ENCODE data around the gene PLPPR3.

Gene PLPPR3

GRCh38 chr19:796692-797527 is 24.8 kb downstream of the PLPPR3 start, which contains the start of gene PTBP1 (continued):
- TF ChIP-seq ZBTB11 (tag by site-specific recombination; conservative IDR thresholded peaks at IDR 0.05; ENCODE audit: low read depth) (peak; percentile 36), ZNF391 (tag by site-specific recombination; IDR thresholded peaks at IDR 0.05; ENCODE audit: borderline replicate concordance, low read depth) (peak; percentile 37; the same call in 1 of the 2 replicates), ZNF785 (tag by site-specific recombination; IDR thresholded peaks at IDR 0.05) (0 out of 2 replicates have a peak, but pooled peaks have one; percentile 59), KLF7 (tag by site-specific recombination; IDR thresholded peaks at IDR 0.05; ENCODE audit: borderline replicate concordance) (peak; percentile 87), OSR2 (tag by site-specific recombination; IDR thresholded peaks at IDR 0.05) (no peak), SP7 (tag by site-specific recombination; IDR thresholded peaks at IDR 0.05) (0 out of 2 replicates have a peak, but pooled peaks have one; percentile 65), ZNF530 (tag by site-specific recombination; IDR thresholded peaks at IDR 0.05; ENCODE audit: low read depth) (no peak), ZNF621 (tag by site-specific recombination; IDR thresholded peaks at IDR 0.05) (no peak), ZNF184 (tag by site-specific recombination; IDR thresholded peaks at IDR 0.05) (peak; percentile 60; the same call in 1 of the 2 replicates), YY1 (tag by site-specific recombination; IDR thresholded peaks at IDR 0.05) (peak; percentile 100), ZBTB20 (tag by site-specific recombination; IDR thresholded peaks at IDR 0.05) (peak; percentile 54; the same call in 1 of the 2 replicates), ZXDB (tag by site-specific recombination; IDR thresholded peaks at IDR 0.05) (peak; percentile 88), ZNF596 (tag by site-specific recombination; IDR thresholded peaks at IDR 0.05) (no peak), ZNF292 (tag by site-specific recombination; IDR thresholded peaks at IDR 0.05; ENCODE audit: borderline replicate concordance, low read depth) (no peak), TRIM28 (IDR thresholded peaks at IDR 0.05; ENCODE audit: borderline replicate concordance, low read length) (no peak; the same call in 1 of the 2 replicates), ZNF548 (tag by site-specific recombination; IDR thresholded peaks at IDR 0.05) (no peak), ZNF24 (tag by site-specific recombination; IDR thresholded peaks at IDR 0.05) (peak; percentile 88), ZNF843 (tag by site-specific recombination; IDR thresholded peaks at IDR 0.05) (0 out of 2 replicates have a peak, but pooled peaks have one; percentile 57), ZNF324 (tag by site-specific recombination; IDR thresholded peaks at IDR 0.05) (peak; percentile 89), ZNF488 (tag by site-specific recombination; IDR thresholded peaks at IDR 0.05) (no peak), TSHZ1 (tag by site-specific recombination; IDR thresholded peaks at IDR 0.05; ENCODE audit: borderline replicate concordance) (no peak)
- TF ChIP-seq, protein P1, sequence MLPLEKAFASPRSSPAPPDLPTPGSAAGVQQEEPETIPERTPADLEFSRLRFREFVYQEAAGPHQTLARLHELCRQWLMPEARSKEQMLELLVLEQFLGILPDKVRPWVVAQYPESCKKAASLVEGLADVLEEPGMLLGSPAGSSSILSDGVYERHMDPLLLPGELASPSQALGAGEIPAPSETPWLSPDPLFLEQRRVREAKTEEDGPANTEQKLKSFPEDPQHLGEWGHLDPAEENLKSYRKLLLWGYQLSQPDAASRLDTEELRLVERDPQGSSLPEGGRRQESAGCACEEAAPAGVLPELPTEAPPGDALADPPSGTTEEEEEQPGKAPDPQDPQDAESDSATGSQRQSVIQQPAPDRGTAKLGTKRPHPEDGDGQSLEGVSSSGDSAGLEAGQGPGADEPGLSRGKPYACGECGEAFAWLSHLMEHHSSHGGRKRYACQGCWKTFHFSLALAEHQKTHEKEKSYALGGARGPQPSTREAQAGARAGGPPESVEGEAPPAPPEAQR (tag by site-specific recombination; IDR thresholded peaks at IDR 0.05): no peak
- TF ChIP-seq, protein P2, sequence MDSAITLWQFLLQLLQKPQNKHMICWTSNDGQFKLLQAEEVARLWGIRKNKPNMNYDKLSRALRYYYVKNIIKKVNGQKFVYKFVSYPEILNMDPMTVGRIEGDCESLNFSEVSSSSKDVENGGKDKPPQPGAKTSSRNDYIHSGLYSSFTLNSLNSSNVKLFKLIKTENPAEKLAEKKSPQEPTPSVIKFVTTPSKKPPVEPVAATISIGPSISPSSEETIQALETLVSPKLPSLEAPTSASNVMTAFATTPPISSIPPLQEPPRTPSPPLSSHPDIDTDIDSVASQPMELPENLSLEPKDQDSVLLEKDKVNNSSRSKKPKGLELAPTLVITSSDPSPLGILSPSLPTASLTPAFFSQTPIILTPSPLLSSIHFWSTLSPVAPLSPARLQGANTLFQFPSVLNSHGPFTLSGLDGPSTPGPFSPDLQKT (IDR thresholded peaks at IDR 0.05; ENCODE audit: borderline replicate concordance, low read depth, low read length): no peak
- TF ChIP-seq, protein P3, sequence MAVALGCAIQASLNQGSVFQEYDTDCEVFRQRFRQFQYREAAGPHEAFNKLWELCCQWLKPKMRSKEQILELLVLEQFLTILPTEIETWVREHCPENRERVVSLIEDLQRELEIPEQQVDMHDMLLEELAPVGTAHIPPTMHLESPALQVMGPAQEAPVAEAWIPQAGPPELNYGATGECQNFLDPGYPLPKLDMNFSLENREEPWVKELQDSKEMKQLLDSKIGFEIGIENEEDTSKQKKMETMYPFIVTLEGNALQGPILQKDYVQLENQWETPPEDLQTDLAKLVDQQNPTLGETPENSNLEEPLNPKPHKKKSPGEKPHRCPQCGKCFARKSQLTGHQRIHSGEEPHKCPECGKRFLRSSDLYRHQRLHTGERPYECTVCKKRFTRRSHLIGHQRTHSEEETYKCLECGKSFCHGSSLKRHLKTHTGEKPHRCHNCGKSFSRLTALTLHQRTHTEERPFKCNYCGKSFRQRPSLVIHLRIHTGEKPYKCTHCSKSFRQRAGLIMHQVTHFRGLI (tag by site-specific recombination; IDR thresholded peaks at IDR 0.05): 0 out of 2 replicates have a peak, but pooled peaks have one; percentile 22
- TF ChIP-seq, protein P4, sequence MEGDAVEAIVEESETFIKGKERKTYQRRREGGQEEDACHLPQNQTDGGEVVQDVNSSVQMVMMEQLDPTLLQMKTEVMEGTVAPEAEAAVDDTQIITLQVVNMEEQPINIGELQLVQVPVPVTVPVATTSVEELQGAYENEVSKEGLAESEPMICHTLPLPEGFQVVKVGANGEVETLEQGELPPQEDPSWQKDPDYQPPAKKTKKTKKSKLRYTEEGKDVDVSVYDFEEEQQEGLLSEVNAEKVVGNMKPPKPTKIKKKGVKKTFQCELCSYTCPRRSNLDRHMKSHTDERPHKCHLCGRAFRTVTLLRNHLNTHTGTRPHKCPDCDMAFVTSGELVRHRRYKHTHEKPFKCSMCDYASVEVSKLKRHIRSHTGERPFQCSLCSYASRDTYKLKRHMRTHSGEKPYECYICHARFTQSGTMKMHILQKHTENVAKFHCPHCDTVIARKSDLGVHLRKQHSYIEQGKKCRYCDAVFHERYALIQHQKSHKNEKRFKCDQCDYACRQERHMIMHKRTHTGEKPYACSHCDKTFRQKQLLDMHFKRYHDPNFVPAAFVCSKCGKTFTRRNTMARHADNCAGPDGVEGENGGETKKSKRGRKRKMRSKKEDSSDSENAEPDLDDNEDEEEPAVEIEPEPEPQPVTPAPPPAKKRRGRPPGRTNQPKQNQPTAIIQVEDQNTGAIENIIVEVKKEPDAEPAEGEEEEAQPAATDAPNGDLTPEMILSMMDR (tag by site-specific recombination; IDR thresholded peaks at IDR 0.05): no peak

Measured in HEK293 (cell line).